Esophagus muscularis mucosa (tissue), 4 donors: ENCODE results near the gene SF3B1. TPM values are rescaled to one million over a fixed set of nuclear protein-coding genes. Genes with fewer than 3 reads are reported as not detected.

ENCODE experiments used
- DNase-seq: peaks from one replicate; pipeline ENCODE4 v3.0.0-alpha.2; 2017; ENCODE audit errors: extremely low spot score
- H3K27ac ChIP-seq, 4 donors: fragments of 200-600 bp; sonication (generic); replicated peaks in 1 of 4; 1 replicate in 3 of 4; 2 replicates in 1 of 4; pipeline ENCODE4 v1.5.1; 2016 to 2019; ENCODE audit warnings: mild to moderate bottlenecking in 1 of 4
- H3K27me3 ChIP-seq, 4 donors: fragments of 200-600 bp; sonication (generic); one replicate each; pipeline versions ENCODE4 v1.5.1 to v1.6.0; 2016 to 2019
- H3K36me3 ChIP-seq, 4 donors: fragments of 200-600 bp; sonication (generic); one replicate each; pipeline ENCODE4 v1.5.1; 2016 to 2019
- H3K4me1 ChIP-seq, 4 donors: fragments of 200-600 bp; sonication (generic); one replicate each; pipeline ENCODE4 v1.5.1; 2016 to 2019
- H3K4me3 ChIP-seq, 4 donors: fragments of 200-600 bp; sonication (generic); 1 replicate in 2 of 4; 2 replicates in 2 of 4; pipeline ENCODE4 v1.5.1; 2016 to 2019; ENCODE audit warnings: mild to moderate bottlenecking in 4 of 4, moderate library complexity in 1 of 4
- H3K9me3 ChIP-seq, 4 donors: fragments of 200-600 bp; sonication (generic); 1 replicate in 3 of 4; 2 replicates in 1 of 4; pipeline ENCODE4 v1.5.1; 2016 to 2019
- CTCF ChIP-seq, 3 experiments: fragments of 200-600 bp in 2 of 3; fragments of 450-650 bp in 1 of 3; sonication (generic) in 2 of 3; IDR thresholded peaks; one replicate each; pipeline ENCODE4 v1.5.1; 2017 to 2019; ENCODE audit warnings: antibody characterized with exemption in 3 of 3, mild to moderate bottlenecking in 2 of 3, moderate library complexity in 1 of 3
- EP300 ChIP-seq: sonication (generic); formaldehyde crosslinking; IDR thresholded peaks from one replicate; pipeline ENCODE4 v1.6.1; 2017; ENCODE audit warnings: antibody characterized with exemption
- POLR2A ChIP-seq: fragments of 450-650 bp; IDR thresholded peaks from one replicate; pipeline ENCODE4 v1.6.1; 2017; ENCODE audit warnings: antibody characterized with exemption, moderate library complexity, mild to moderate bottlenecking, low read depth
- POLR2AphosphoS5 ChIP-seq, 2 donors: sonication (generic); formaldehyde crosslinking; IDR thresholded peaks; one replicate each; pipeline ENCODE4 v1.6.1; 2017; ENCODE audit warnings: antibody characterized with exemption in 2 of 2
- WGBS: methylation state at CpG from one replicate; pipeline ENCODE4 v1.1.5; 2018; 5-methylcytosine and 5-hydroxymethylcytosine counted together
- intact Hi-C: fragments of 100-400 bp; cut with DNase I; formaldehyde crosslinking; loops from one replicate; pipeline ENCODE4 v1.15.1; 2023
- total RNA-seq, 4 donors: library from RNA; depleted of rRNA; stranded (reverse); fragments of >200 nt; gene quantifications; one replicate each; pipeline versions ENCODE4 v1.1.0 to v1.2.1, GENCODE V29; 2016

The SF3B1 gene
- total RNA-seq, 4 donors from 2014 or later, result 91.5 to 223 (median 130) TPM

- no peaks in the 10 kb centered on the region for H3K27me3 ChIP-seq
- DNase-seq, result no peak
Observed at GRCh38 chr2:197450465-197450864, 15.6 kb upstream of the SF3B1 start.

GRCh38 chr2:197446844-197447243 lies 12.0 kb upstream of the SF3B1 start:
- no peaks in the 10 kb centered on the region for H3K4me1 ChIP-seq
- intact Hi-C loops, result no loop called here
- TF ChIP-seq POLR2A (no peak), POLR2AphosphoS5 (IDR thresholded peaks at IDR 0.05) (no peak), CTCF (IDR thresholded peaks at IDR 0.05) (no peak), EP300 (no peak)
- DNase-seq, result no peak
- H3K27ac ChIP-seq, result no peak overlapping the region
- H3K36me3 ChIP-seq, result no peaks in the 10 kb centered on the region
- no peak overlapping the region for H3K4me3 ChIP-seq
- H3K27me3 ChIP-seq, result no peaks in the 10 kb centered on the region
- no peaks in the 10 kb centered on the region for H3K9me3 ChIP-seq

More at GRCh38 chr2:197450465-197450864, 15.6 kb upstream of the SF3B1 start:
- Histone ChIP-seq H3K4me1 (peaks cover 17 to 19% (median 18%) of the 10 kb centered on the region in 4 donors), H3K27ac (no peak overlapping the region), H3K9me3 (no peaks in the 10 kb centered on the region), H3K4me3 (no peak overlapping the region), H3K36me3 (no peaks in the 10 kb centered on the region)
- whole genome bisulfite sequencing, result 90% methylated on average over 17 of the region's 25 CpGs
- TF ChIP-seq EP300 (no peak), CTCF (IDR thresholded peaks at IDR 0.05) (no peak), POLR2A (no peak), POLR2AphosphoS5 (IDR thresholded peaks at IDR 0.05) (no peak)
- intact Hi-C loops, result loop anchor here (10.0 kb wide), 1 partner anchor 254 kb away; the partner anchor contains the start of gene MARS2

GRCh38 chr2:197445746-197446145 lies 10.9 kb upstream of the SF3B1 start:
- intact Hi-C loops, result no loop called here
- Histone ChIP-seq H3K4me1 (no peaks in the 10 kb centered on the region), H3K27me3 (no peaks in the 10 kb centered on the region), H3K4me3 (no peak overlapping the region), H3K27ac (no peak overlapping the region), H3K9me3 (no peaks in the 10 kb centered on the region), H3K36me3 (no peaks in the 10 kb centered on the region)
- no peak for TF ChIP-seq CTCF (IDR thresholded peaks at IDR 0.05)
- DNase-seq, result no peak
- whole genome bisulfite sequencing, result 83% methylated on average over 1 of the region's 1 CpG

GRCh38 chr2:197442857-197443256 lies 8.0 kb upstream of the SF3B1 start:
- no peaks in the 10 kb centered on the region for H3K9me3 ChIP-seq
- DNase-seq, result no peak
- TF ChIP-seq CTCF (IDR thresholded peaks at IDR 0.05) (no peak), POLR2A (no peak), EP300 (no peak), POLR2AphosphoS5 (IDR thresholded peaks at IDR 0.05) (no peak)
- intact Hi-C loops, result no loop called here
- no peaks in the 10 kb centered on the region for H3K4me1 ChIP-seq
- peak overlapping the region in 1 of 4 donors; percentile 7 for H3K27ac ChIP-seq
- H3K4me3 ChIP-seq, result no peak overlapping the region
- H3K27me3 ChIP-seq, result no peaks in the 10 kb centered on the region
- no peaks in the 10 kb centered on the region for H3K36me3 ChIP-seq
- WGBS, result 56% methylated on average over 5 of the region's 5 CpGs

- no peak for DNase-seq
- Histone ChIP-seq H3K27me3 (no peaks in the 10 kb centered on the region), H3K36me3 (no peaks in the 10 kb centered on the region), H3K9me3 (no peaks in the 10 kb centered on the region), H3K4me3 (no peak overlapping the region), H3K4me1 (peaks cover 18 to 25% (median 24%) of the 10 kb centered on the region in 4 donors), H3K27ac (no peak overlapping the region)
- TF ChIP-seq CTCF (IDR thresholded peaks at IDR 0.05) (no peak), POLR2AphosphoS5 (IDR thresholded peaks at IDR 0.05) (no peak), POLR2A (no peak), EP300 (no peak)
- intact Hi-C loops, result no loop called here
- WGBS, result 97% methylated on average over 2 of the region's 2 CpGs
Observed at GRCh38 chr2:197437380-197437779, 2.6 kb upstream of the SF3B1 start.
